Loucy (cell line): ENCODE data around the gene NRF1.

ENCODE experiments used
- H2AFZ ChIP-seq: fragments of 200-600 bp; sonication (generic); 2 replicates; pipeline ENCODE4 v1.6.0; 2016; ENCODE audit warnings: antibody characterized with exemption, mild to moderate bottlenecking, low read length, moderate library complexity
- H3F3A ChIP-seq: fragments of 200-600 bp; 2 replicates; pipeline ENCODE4 v1.6.0; 2016; ENCODE audit warnings: antibody characterized with exemption, low read depth, mild to moderate bottlenecking
- H3K27me3 ChIP-seq: fragments of 200-600 bp; sonication (generic); 2 replicates; pipeline ENCODE4 v1.6.1; 2014; ENCODE audit warnings: low read length, mild to moderate bottlenecking; ENCODE audit not compliant: insufficient read depth, poor library complexity, severe bottlenecking
- H3K36me3 ChIP-seq: fragments of 200-600 bp; sonication (generic); 2 replicates; pipeline ENCODE4 v1.6.1; 2016; ENCODE audit warnings: low read length; ENCODE audit not compliant: insufficient read depth
- H3K4me1 ChIP-seq: fragments of 200-600 bp; sonication (generic); 2 replicates; pipeline ENCODE4 v1.5.1; 2014; ENCODE audit warnings: low read length, mild to moderate bottlenecking; ENCODE audit not compliant: insufficient read depth, poor library complexity, severe bottlenecking
- H3K4me2 ChIP-seq: fragments of 200-600 bp; sonication (generic); 2 replicates; pipeline ENCODE4 v1.6.0; 2014; ENCODE audit warnings: antibody characterized with exemption, low read length, low read depth, mild to moderate bottlenecking; ENCODE audit not compliant: poor library complexity, severe bottlenecking
- H3K4me3 ChIP-seq: fragments of 200-600 bp; sonication (generic); 2 replicates; pipeline ENCODE4 v1.5.1; 2014; ENCODE audit warnings: low read length, mild to moderate bottlenecking, mixed read lengths; ENCODE audit not compliant: poor library complexity, severe bottlenecking
- H3K79me2 ChIP-seq: fragments of 200-600 bp; sonication (generic); 2 replicates; pipeline ENCODE4 v1.6.1; 2014; ENCODE audit warnings: low read length; ENCODE audit not compliant: insufficient read depth
- H3K9ac ChIP-seq: fragments of 200-600 bp; sonication (generic); 2 replicates; pipeline ENCODE4 v1.6.0; 2014; ENCODE audit warnings: mild to moderate bottlenecking, low read depth, low read length, moderate library complexity; ENCODE audit not compliant: poor library complexity, severe bottlenecking
- H3K9me2 ChIP-seq: fragments of 200-600 bp; sonication (generic); replicated peaks from 2 replicates; pipeline ENCODE4 v1.6.1; 2016; ENCODE audit warnings: low read depth, low read length, mixed read lengths
- H3K9me3 ChIP-seq: fragments of 200-600 bp; sonication (generic); 2 replicates; pipeline ENCODE4 v1.6.1; 2014; ENCODE audit warnings: mild to moderate bottlenecking, antibody characterized with exemption, low read length, low read depth; ENCODE audit not compliant: insufficient read depth
- H4K20me1 ChIP-seq: fragments of 200-600 bp; sonication (generic); 2 replicates; pipeline ENCODE4 v1.6.0; 2014; ENCODE audit warnings: antibody characterized with exemption, low read length, mild to moderate bottlenecking; ENCODE audit not compliant: insufficient read depth, poor library complexity, severe bottlenecking
- EZH2phosphoT487 ChIP-seq: fragments of 200-600 bp; IDR thresholded peaks from 2 replicates; pipeline ENCODE4 v1.6.1; 2018; ENCODE audit warnings: antibody characterized with exemption, mild to moderate bottlenecking, moderate library complexity, borderline replicate concordance
- TF ChIP-seq, protein P1 (sequence below): fragments of 200-600 bp; sonication (generic); conservative IDR thresholded peaks from 2 replicates; pipeline ENCODE4 v1.5.1; 2014; ENCODE audit warnings: mild to moderate bottlenecking, antibody characterized with exemption, low read length

The NRF1 gene

DNA sequence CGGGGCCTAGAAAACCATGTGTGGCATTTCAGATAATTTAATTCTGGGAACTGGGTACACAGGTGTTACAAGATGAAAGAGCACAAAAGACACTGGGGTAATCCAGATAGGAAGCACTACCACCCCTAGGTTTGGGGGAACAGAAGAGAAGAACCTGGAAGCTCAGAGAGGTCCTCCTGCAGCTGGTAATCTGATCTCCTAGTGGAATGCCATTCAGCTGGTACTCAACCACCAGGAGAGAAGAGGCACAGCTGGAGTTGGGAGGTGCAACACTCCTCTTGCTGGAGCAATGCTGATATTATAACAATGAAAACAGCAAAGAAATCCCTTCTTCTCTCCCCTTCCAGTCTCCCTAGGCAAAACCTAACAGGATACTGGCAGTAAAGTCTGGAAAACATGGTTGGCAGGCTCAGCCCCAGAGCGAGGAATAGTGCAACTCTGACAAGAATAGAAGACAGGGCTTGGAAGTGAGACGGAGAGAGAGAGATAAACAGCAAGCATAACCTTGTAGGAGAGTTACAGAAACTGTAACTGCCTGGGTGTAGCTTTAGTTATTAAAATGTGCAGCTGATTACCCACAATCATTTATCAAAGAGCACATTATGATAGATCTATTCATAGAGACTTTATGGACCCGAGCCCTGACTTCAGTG lies 35.0 kb downstream of the NRF1 start:
- no peaks in the 10 kb centered on the region for H3K4me1 ChIP-seq
- no peak for TF ChIP-seq EZH2phosphoT487
- TF ChIP-seq, protein P1, sequence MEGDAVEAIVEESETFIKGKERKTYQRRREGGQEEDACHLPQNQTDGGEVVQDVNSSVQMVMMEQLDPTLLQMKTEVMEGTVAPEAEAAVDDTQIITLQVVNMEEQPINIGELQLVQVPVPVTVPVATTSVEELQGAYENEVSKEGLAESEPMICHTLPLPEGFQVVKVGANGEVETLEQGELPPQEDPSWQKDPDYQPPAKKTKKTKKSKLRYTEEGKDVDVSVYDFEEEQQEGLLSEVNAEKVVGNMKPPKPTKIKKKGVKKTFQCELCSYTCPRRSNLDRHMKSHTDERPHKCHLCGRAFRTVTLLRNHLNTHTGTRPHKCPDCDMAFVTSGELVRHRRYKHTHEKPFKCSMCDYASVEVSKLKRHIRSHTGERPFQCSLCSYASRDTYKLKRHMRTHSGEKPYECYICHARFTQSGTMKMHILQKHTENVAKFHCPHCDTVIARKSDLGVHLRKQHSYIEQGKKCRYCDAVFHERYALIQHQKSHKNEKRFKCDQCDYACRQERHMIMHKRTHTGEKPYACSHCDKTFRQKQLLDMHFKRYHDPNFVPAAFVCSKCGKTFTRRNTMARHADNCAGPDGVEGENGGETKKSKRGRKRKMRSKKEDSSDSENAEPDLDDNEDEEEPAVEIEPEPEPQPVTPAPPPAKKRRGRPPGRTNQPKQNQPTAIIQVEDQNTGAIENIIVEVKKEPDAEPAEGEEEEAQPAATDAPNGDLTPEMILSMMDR: no peak
- no peaks in the 10 kb centered on the region; the same call in 1 of the 2 replicates for H3K36me3 ChIP-seq
- H3K9ac ChIP-seq: no peak overlapping the region
- no peaks in the 10 kb centered on the region for H3K27me3 ChIP-seq
- no peaks in the 10 kb centered on the region for H3K9me2 ChIP-seq
- no peak overlapping the region for H2AFZ ChIP-seq
- no peaks in the 10 kb centered on the region for H3K9me3 ChIP-seq
- H3K79me2 ChIP-seq: peaks cover 44% of the 10 kb centered on the region
- no peak overlapping the region for H3K4me2 ChIP-seq
- peaks cover 8% of the 10 kb centered on the region for H4K20me1 ChIP-seq
- no peak overlapping the region for H3K4me3 ChIP-seq
- no peaks in the 10 kb centered on the region for H3F3A ChIP-seq

DNA sequence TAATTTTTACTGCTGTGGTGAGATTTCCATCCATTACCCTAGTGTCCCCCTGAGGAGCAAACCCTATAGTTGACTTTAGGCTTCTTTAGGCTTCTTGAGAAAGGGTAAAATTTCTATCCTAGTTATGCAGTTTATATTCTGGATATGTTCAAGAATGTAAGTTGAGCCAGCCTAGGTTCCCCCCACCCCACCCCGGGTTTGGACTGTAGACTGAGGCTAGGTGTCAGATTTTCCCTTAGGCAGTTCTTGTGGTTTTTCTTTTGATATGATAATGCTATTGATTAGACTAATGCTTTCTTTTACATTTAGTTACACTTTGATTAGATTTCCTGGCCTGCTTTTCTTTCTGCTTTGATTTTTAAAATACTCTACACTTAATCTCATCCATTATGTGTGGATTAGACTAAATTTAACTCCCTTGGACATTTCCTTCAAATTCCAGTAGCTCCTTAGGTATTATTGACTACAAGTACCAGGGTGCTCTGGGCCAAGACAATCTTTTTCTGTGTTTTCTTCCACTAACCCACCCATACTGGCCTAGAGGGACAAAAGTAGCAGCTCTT lies 37.7 kb downstream of the NRF1 start:
- Histone ChIP-seq H3K4me3 (no peak overlapping the region), H4K20me1 (peaks cover 8% of the 10 kb centered on the region), H3K4me2 (no peak overlapping the region), H3K36me3 (no peaks in the 10 kb centered on the region), H3K27me3 (no peaks in the 10 kb centered on the region), H3K79me2 (peaks cover 50% of the 10 kb centered on the region), H3K9ac (no peak overlapping the region), H3K9me3 (no peaks in the 10 kb centered on the region), H3F3A (no peaks in the 10 kb centered on the region), H3K9me2 (no peaks in the 10 kb centered on the region), H2AFZ (no peak overlapping the region), H3K4me1 (no peaks in the 10 kb centered on the region)
- TF ChIP-seq, protein P1: no peak
- no peak for TF ChIP-seq EZH2phosphoT487

DNA sequence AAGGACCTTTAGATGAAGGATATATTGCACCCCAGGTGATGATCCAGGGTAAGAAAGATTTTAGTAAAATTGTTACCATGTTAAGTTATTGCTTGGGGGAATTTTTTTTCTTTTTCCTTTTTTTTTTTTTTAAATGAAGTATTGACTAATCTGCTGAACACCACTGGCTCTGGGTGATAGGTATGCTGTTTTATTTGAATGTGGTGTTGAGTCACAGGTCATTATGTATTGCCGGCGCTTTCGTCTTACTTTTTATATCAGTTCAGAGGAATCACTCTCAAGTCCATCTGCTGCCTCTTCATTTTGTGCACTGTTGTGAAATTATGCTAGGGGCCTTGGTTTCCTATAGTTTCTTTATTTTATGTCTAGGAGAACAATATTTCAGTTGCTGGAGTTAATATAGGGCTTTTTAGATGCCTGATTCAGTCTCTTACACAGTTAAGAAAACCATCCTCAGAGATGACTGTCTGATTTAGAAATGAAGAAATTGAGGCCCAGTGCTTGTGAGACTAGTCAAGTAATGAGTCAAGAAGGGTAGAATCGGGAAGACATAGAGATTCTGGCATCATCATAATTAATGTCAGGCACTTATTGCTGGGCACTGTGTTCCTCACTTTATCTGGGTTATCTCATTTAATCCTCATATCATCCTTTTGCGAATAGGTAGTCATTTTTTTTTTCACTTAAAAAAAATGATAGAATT lies 38.7 kb downstream of the NRF1 start:
- Histone ChIP-seq H3K4me1 (no peaks in the 10 kb centered on the region), H3F3A (no peaks in the 10 kb centered on the region), H4K20me1 (peaks cover 4% of the 10 kb centered on the region), H3K9me3 (no peaks in the 10 kb centered on the region), H3K4me3 (no peak overlapping the region), H3K4me2 (no peak overlapping the region), H3K9me2 (no peaks in the 10 kb centered on the region), H2AFZ (no peak overlapping the region), H3K9ac (no peak overlapping the region), H3K79me2 (peaks cover 52% of the 10 kb centered on the region), H3K36me3 (no peaks in the 10 kb centered on the region), H3K27me3 (no peaks in the 10 kb centered on the region)
- TF ChIP-seq, protein P1: no peak
- TF ChIP-seq EZH2phosphoT487: no peak
